ENCODE data around the gene SCUBE3. TPM values are rescaled to one million over a fixed set of nuclear protein-coding genes. Genes with fewer than 3 reads are reported as not detected.

Gene SCUBE3
- total and polyA plus RNA-seq, 2 experiments from 2014 or later, result 78.2 to 78.7 TPM

GRCh38 chr6:35244551-35244950, 30.8 kb downstream of the SCUBE3 start:
- Histone ChIP-seq H3K9me3 (ENCODE audit: low read depth) (no peaks in the 10 kb centered on the region), H3K36me3 (peaks cover 47% of the 10 kb centered on the region), H3K27me3 (no peaks in the 10 kb centered on the region), H3K27ac (no peak overlapping the region), H3K4me1 (ENCODE audit: low read depth) (peaks cover 14% of the 10 kb centered on the region), H3K4me3 (no peak overlapping the region)
- DNase-seq (ENCODE audit: low read depth in 1 of 2, low spot score in 1 of 2), result no peak
- no peak for TF ChIP-seq CTCF (IDR thresholded peaks at IDR 0.05; ENCODE audit: low read depth, low read length)

GRCh38 chr6:35247642-35248231, 34.0 kb downstream of the SCUBE3 start:
- Histone ChIP-seq H3K27me3 (no peaks in the 10 kb centered on the region), H3K9me3 (ENCODE audit: low read depth) (no peaks in the 10 kb centered on the region), H3K36me3 (peaks cover 34% of the 10 kb centered on the region), H3K4me1 (ENCODE audit: low read depth) (peaks cover 9% of the 10 kb centered on the region), H3K4me3 (no peak overlapping the region), H3K27ac (peak overlapping the region; percentile 71)
- no peak for DNase-seq (ENCODE audit: low read depth in 1 of 2, low spot score in 1 of 2)
- TF ChIP-seq CTCF (IDR thresholded peaks at IDR 0.05; ENCODE audit: low read depth, low read length), result no peak

- H3K27ac ChIP-seq, result peak overlapping the region; percentile 71
- no peaks in the 10 kb centered on the region for H3K9me3 ChIP-seq (ENCODE audit: low read depth)
- no peak for TF ChIP-seq CTCF (IDR thresholded peaks at IDR 0.05; ENCODE audit: low read depth, low read length)
Measured at GRCh38 chr6:35248300-35248699, 34.5 kb downstream of the SCUBE3 start.

GRCh38 chr6:35248965-35249364, 35.2 kb downstream of the SCUBE3 start:
- Histone ChIP-seq H3K27ac (peak overlapping the region; percentile 71), H3K27me3 (no peaks in the 10 kb centered on the region), H3K36me3 (peaks cover 21% of the 10 kb centered on the region), H3K4me3 (no peak overlapping the region), H3K4me1 (ENCODE audit: low read depth) (peaks cover 9% of the 10 kb centered on the region), H3K9me3 (ENCODE audit: low read depth) (no peaks in the 10 kb centered on the region)
- no peak for DNase-seq (ENCODE audit: low read depth in 1 of 2, low spot score in 1 of 2)
- TF ChIP-seq CTCF (IDR thresholded peaks at IDR 0.05; ENCODE audit: low read depth, low read length), result no peak

More at GRCh38 chr6:35248300-35248699, 34.5 kb downstream of the SCUBE3 start:
- Histone ChIP-seq H3K4me3 (no peak overlapping the region), H3K4me1 (ENCODE audit: low read depth) (peaks cover 9% of the 10 kb centered on the region), H3K27me3 (no peaks in the 10 kb centered on the region), H3K36me3 (peaks cover 28% of the 10 kb centered on the region)
- DNase-seq (ENCODE audit: low read depth in 1 of 2, low spot score in 1 of 2), result no peak

GRCh38 chr6:35251949-35252348, 38.2 kb downstream of the SCUBE3 start:
- Histone ChIP-seq H3K4me1 (ENCODE audit: low read depth) (peaks cover 9% of the 10 kb centered on the region), H3K36me3 (no peaks in the 10 kb centered on the region), H3K9me3 (ENCODE audit: low read depth) (no peaks in the 10 kb centered on the region), H3K27ac (peak overlapping the region; percentile 77), H3K27me3 (no peaks in the 10 kb centered on the region), H3K4me3 (no peak overlapping the region)
- no peak for TF ChIP-seq CTCF (IDR thresholded peaks at IDR 0.05; ENCODE audit: low read depth, low read length)
- no peak for DNase-seq (ENCODE audit: low read depth in 1 of 2, low spot score in 1 of 2)

Data from cardiac muscle cell (in vitro differentiated cells and primary cell).